GM12878 (cell line): ENCODE measurements around the gene TOR2A. TPM values are rescaled to one million over a fixed set of nuclear protein-coding genes. Genes with fewer than 3 reads are reported as not detected.

Experiments used
- ATAC-seq: fragments of 200-7000 bp; cut with Tn5 transposase; 3 replicates; pipeline ENCODE4 v1.9.1; 2020; ENCODE audit warnings: mild to moderate bottlenecking, moderate library complexity
- BruUV-seq: library from RNA; stranded (reverse); fragments of 400-500 nt; replicated peaks from 2 replicates; lab custom pipeline; 2021; lab: Mats Ljungman, UMichigan
- CTCF ChIA-PET: fragments of 300-600 bp; sonication (Branson Sonifier 250); formaldehyde crosslinking; extraction: SDS; loops from one replicate; lab custom pipeline; 2021; ENCODE audit warnings: inconsistent platforms; lab: Yijun Ruan, JAX
- POLR2A ChIA-PET: fragments of 350-600 bp; formaldehyde crosslinking; extraction: SDS; loops from one replicate; lab custom pipeline; 2021; ENCODE audit warnings: inconsistent platforms; lab: Charles Lee
- RAD21 ChIA-PET: fragments of 300-600 bp; sonication (Branson Sonifier 250); formaldehyde crosslinking; loops from one replicate; lab custom pipeline; 2023; ENCODE audit warnings: antibody characterized with exemption; ENCODE audit not compliant: unreplicated experiment; lab: Charles Lee
- SMC1A ChIA-PET: fragments of 300-600 bp; sonication (Branson Sonifier 250); formaldehyde crosslinking; loops from one replicate; lab custom pipeline; 2023; ENCODE audit not compliant: unreplicated experiment, uncharacterized antibody; lab: Charles Lee
- DNase-seq: peaks from one replicate; pipeline ENCODE4 v3.0.0-alpha.2; 2011; ENCODE audit warnings: low read depth, low spot score
- FAIRE-seq: peaks from 3 replicates; lab custom pipeline; 2011; peaks lifted over from hg19 to GRCh38; lab: Jason Lieb, UNC
- H2AFZ ChIP-seq: 2 replicates; pipeline ENCODE4 v1.6.0; 2011; ENCODE audit warnings: low read depth, low read length, control low read depth; ENCODE audit not compliant: control insufficient read depth
- H3K27ac ChIP-seq: 2 replicates; pipeline ENCODE4 v1.5.1; 2011; ENCODE audit warnings: control low read depth; ENCODE audit not compliant: control insufficient read depth, insufficient read depth
- H3K27me3 ChIP-seq, 2 experiments: replicated peaks in 1 of 2; 2 replicates each; pipeline versions ENCODE4 v1.6.0 to v1.6.1; 2011; ENCODE audit warnings: low read length in 1 of 2; ENCODE audit not compliant: control insufficient read depth in 2 of 2, insufficient read depth in 2 of 2
- H3K36me3 ChIP-seq, 2 experiments: 2 replicates each; pipeline ENCODE4 v1.5.1; 2011; ENCODE audit warnings: low read length in 1 of 2; ENCODE audit not compliant: control insufficient read depth in 2 of 2, insufficient read depth in 2 of 2
- H3K4me1 ChIP-seq: 2 replicates; pipeline ENCODE4 v1.6.1; 2011; ENCODE audit warnings: mild to moderate bottlenecking, low read length, moderate library complexity, mixed read lengths; ENCODE audit not compliant: control insufficient read depth, insufficient read depth
- H3K4me2 ChIP-seq: 2 replicates; pipeline ENCODE4 v1.6.0; 2011; ENCODE audit warnings: control low read depth; ENCODE audit not compliant: control insufficient read depth, insufficient read depth
- H3K4me3 ChIP-seq: fragments of 200-600 bp; sonication (generic); 2 replicates; pipeline ENCODE4 v1.5.1; 2016
- H3K79me2 ChIP-seq: 2 replicates; pipeline ENCODE4 v1.6.0; 2011; ENCODE audit warnings: low read length; ENCODE audit not compliant: control insufficient read depth, insufficient read depth
- H3K9ac ChIP-seq: 2 replicates; pipeline ENCODE4 v1.8.0; 2011; ENCODE audit warnings: low read length, control low read depth, mixed read lengths; ENCODE audit not compliant: control insufficient read depth, insufficient read depth
- H3K9me3 ChIP-seq: replicated peaks from 3 replicates; pipeline ENCODE4 v1.5.1; 2011; ENCODE audit warnings: mild to moderate bottlenecking, low read length; ENCODE audit not compliant: control insufficient read depth, insufficient read depth
- H4K20me1 ChIP-seq: 2 replicates; pipeline ENCODE4 v1.6.0; 2011; ENCODE audit not compliant: control insufficient read depth, insufficient read depth
- BACH1 ChIP-seq: fragments of 450-650 bp; IDR thresholded peaks from 2 replicates; pipeline ENCODE4 v1.6.1; 2017; ENCODE audit warnings: mild to moderate bottlenecking, borderline replicate concordance
- BCL11A ChIP-seq: IDR thresholded peaks from 2 replicates; pipeline ENCODE4 v1.6.1; 2011; ENCODE audit warnings: low read depth, low read length
- BCL3 ChIP-seq: IDR thresholded peaks from 2 replicates; pipeline ENCODE4 v1.6.1; 2011; ENCODE audit warnings: borderline replicate concordance, low read depth, mild to moderate bottlenecking, moderate library complexity, low read length; ENCODE audit not compliant: insufficient read depth, poor library complexity, severe bottlenecking
- CBX5 ChIP-seq: sonication (generic); IDR thresholded peaks from 2 replicates; pipeline ENCODE4 v1.6.1; 2016; ENCODE audit warnings: low read depth, moderate library complexity, mild to moderate bottlenecking, inconsistent platforms
- FOXK2 ChIP-seq: fragments of 450-650 bp; IDR thresholded peaks from 2 replicates; pipeline ENCODE4 v1.6.1; 2017; ENCODE audit warnings: mild to moderate bottlenecking, moderate library complexity
- KAT2A ChIP-seq: conservative IDR thresholded peaks from 2 replicates; pipeline ENCODE4 v1.6.1; 2011; ENCODE audit warnings: low read depth, low read length; ENCODE audit not compliant: control insufficient read depth
- PAX8 ChIP-seq: fragments of 450-650 bp; IDR thresholded peaks from 2 replicates; pipeline ENCODE4 v1.6.1; 2017; ENCODE audit warnings: mild to moderate bottlenecking, moderate library complexity
- SIX5 ChIP-seq: IDR thresholded peaks from 2 replicates; pipeline ENCODE4 v1.6.1; 2011; ENCODE audit warnings: mild to moderate bottlenecking, low read depth, low read length, moderate library complexity; ENCODE audit not compliant: severe bottlenecking
- SMARCA5 ChIP-seq: fragments of 450-650 bp; IDR thresholded peaks from 2 replicates; pipeline ENCODE4 v1.6.1; 2017; ENCODE audit warnings: mild to moderate bottlenecking
- TCF3 ChIP-seq: IDR thresholded peaks from 2 replicates; pipeline ENCODE4 v1.6.1; 2012; ENCODE audit warnings: low read depth, mild to moderate bottlenecking, low read length, borderline replicate concordance; ENCODE audit not compliant: insufficient read depth
- WRNIP1 ChIP-seq: IDR thresholded peaks from 2 replicates; pipeline ENCODE4 v1.6.1; 2011; ENCODE audit warnings: low read depth, low read length, improper control_type of control experiment, borderline replicate concordance
- ZZZ3 ChIP-seq: IDR thresholded peaks from 2 replicates; pipeline ENCODE4 v1.6.1; 2011; ENCODE audit warnings: low read depth; ENCODE audit not compliant: control insufficient read depth, insufficient read length
- WGBS: methylation state at CpG from one replicate; pipeline ENCODE4 v1.1.6; 2016; ENCODE audit warnings: low lambda C conversion rate; ENCODE audit not compliant: insufficient replicate concordance, insufficient coverage; ENCODE audit errors: missing lambda C conversion rate; 5-methylcytosine and 5-hydroxymethylcytosine counted together
- in situ Hi-C: fragments of 300-500 bp; cut with MboI; formaldehyde crosslinking; loops from 9 replicates; pipeline ENCODE4 v1.14.3; 2018; ENCODE audit warnings: mixed read lengths
- intact Hi-C: fragments of 100-400 bp; cut with micrococcal nuclease; formaldehyde crosslinking; loops from one replicate; pipeline ENCODE4 v1.14.2; 2022; ENCODE audit not compliant: unreplicated experiment
- polyA plus RNA-seq, 11 experiments: library from polyadenylated mRNA; depleted of rRNA in 4 of 11; unstranded in 6 of 11; stranded (reverse) in 5 of 11; fragments of >200 nt; fragmentation: Nextera tagmentation in 4 of 11; fragmentation: Illumina TruSeq in 1 of 11; extraction: Ambion mirVana in 4 of 11; extraction: Trizol in 1 of 11; gene quantifications; 1 replicate in 1 of 11; 2 replicates in 10 of 11; pipeline versions ENCODE4 v1.2.1 to v1.2.3, GENCODE V29; 2011 to 2016; ENCODE audit warnings: inconsistent platforms in 2 of 11, missing spikeins in 2 of 11, low read depth in 1 of 11
- total RNA-seq, 4 experiments: library from RNA; depleted of rRNA in 3 of 4; stranded (reverse); fragments of >200 nt in 3 of 4; fragmentation: Illumina TruSeq in 1 of 4; extraction: Trizol in 1 of 4; gene quantifications; 2 replicates each; pipeline versions ENCODE4 v1.2.1 to v1.2.3, GENCODE V29; 2013 to 2021

The TOR2A gene
- total and polyA plus RNA-seq, 10 of the 15 experiments (the other 5 are each of a cell fraction or from before 2014, with no cell fraction given), result 0.52 to 23.7 (median 8.5) TPM

DNA sequence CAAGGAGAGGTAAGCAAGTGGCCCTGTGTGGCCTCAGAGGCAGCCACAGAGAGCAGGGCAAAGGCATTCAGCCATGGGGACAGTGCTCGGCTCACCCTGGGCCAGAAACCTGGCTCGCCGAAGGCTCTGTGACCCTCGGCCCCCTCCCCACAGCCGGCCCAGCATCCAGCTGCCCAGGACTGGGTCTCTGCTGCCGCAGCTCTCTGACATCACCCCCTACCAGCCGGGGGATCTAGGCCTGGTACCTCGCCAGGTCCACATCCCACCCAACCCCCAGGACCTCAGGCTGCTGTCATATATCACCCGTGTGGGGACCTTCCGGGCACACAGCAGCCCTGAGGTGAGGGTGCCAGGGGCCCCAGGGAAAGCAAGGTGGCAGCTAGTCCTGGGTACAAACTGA lies 22.2 kb downstream of the TOR2A start:
- intact Hi-C loops (no loop called here), in situ Hi-C loops (no loop called here)
- H3K4me1 ChIP-seq, result peaks cover 6% of the 10 kb centered on the region; the same call in 1 of the 2 replicates
- ChIA-PET POLR2A (no interaction called here), CTCF (no interaction called here), SMC1A (no interaction called here), RAD21 (no interaction called here)
- no peak overlapping the region for H3K4me2 ChIP-seq
- H3K79me2 ChIP-seq, result no peaks in the 10 kb centered on the region
- WGBS, result 80% methylated on average over 10 of the region's 10 CpGs
- DNase-seq, result no peak
- no peak for ATAC-seq
- H3K27ac ChIP-seq, result no peak overlapping the region
- H3K36me3 ChIP-seq, result no peaks in the 10 kb centered on the region; a peak in 1 of 4 replicates
- H3K4me3 ChIP-seq, result no peak overlapping the region
- H4K20me1 ChIP-seq, result no peaks in the 10 kb centered on the region
- H3K9ac ChIP-seq, result no peak overlapping the region
- no peak for TF ChIP-seq CBX5
- no peak for TF ChIP-seq BACH1
- no peak for TF ChIP-seq SMARCA5
- TF ChIP-seq FOXK2, result no peak
- TF ChIP-seq BCL3, result no peak
- TF ChIP-seq PAX8, result no peak
- TF ChIP-seq WRNIP1, result no peak
- TF ChIP-seq BCL11A, result no peak
- no peak for TF ChIP-seq ZZZ3
- no peak for TF ChIP-seq SIX5
- TF ChIP-seq KAT2A, result no peak
- no peak for TF ChIP-seq TCF3
- H2AFZ ChIP-seq, result no peak overlapping the region
- H3K9me3 ChIP-seq, result no peaks in the 10 kb centered on the region; the same call in 2 of the 3 replicates
- H3K27me3 ChIP-seq, result no peaks in the 10 kb centered on the region
- no peak for FAIRE-seq
- no TSS peak for BruUV-seq
